GM12865 (cell line): Measurements from ENCODE around the gene TMEM132D.

ENCODE experiments used
- DNase-seq: peaks from one replicate; pipeline ENCODE4 v3.0.0; 2010; ENCODE audit warnings: low read depth
- H3K4me3 ChIP-seq: 2 replicates; pipeline ENCODE4 v1.5.1; 2011; ENCODE audit warnings: mild to moderate bottlenecking, low read depth, low read length, control low read depth
- TF ChIP-seq, protein P1 (sequence below): IDR thresholded peaks from 2 replicates; pipeline ENCODE4 v1.5.1; 2011; ENCODE audit warnings: low read length, control low read depth, low read depth, inconsistent platforms; ENCODE audit not compliant: insufficient read depth; ENCODE audit errors: missing control alignments

The TMEM132D gene

GRCh38 chr12:129434790-129435189 lies 469.0 kb downstream of the TMEM132D start:
- no peak for DNase-seq
- TF ChIP-seq, protein P1, sequence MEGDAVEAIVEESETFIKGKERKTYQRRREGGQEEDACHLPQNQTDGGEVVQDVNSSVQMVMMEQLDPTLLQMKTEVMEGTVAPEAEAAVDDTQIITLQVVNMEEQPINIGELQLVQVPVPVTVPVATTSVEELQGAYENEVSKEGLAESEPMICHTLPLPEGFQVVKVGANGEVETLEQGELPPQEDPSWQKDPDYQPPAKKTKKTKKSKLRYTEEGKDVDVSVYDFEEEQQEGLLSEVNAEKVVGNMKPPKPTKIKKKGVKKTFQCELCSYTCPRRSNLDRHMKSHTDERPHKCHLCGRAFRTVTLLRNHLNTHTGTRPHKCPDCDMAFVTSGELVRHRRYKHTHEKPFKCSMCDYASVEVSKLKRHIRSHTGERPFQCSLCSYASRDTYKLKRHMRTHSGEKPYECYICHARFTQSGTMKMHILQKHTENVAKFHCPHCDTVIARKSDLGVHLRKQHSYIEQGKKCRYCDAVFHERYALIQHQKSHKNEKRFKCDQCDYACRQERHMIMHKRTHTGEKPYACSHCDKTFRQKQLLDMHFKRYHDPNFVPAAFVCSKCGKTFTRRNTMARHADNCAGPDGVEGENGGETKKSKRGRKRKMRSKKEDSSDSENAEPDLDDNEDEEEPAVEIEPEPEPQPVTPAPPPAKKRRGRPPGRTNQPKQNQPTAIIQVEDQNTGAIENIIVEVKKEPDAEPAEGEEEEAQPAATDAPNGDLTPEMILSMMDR: no peak
- H3K4me3 ChIP-seq: no peak overlapping the region

GRCh38 chr12:129428240-129428936 lies 475.4 kb downstream of the TMEM132D start:
- TF ChIP-seq, protein P1: no peak
- H3K4me3 ChIP-seq: no peak overlapping the region
- no peak for DNase-seq

DNA sequence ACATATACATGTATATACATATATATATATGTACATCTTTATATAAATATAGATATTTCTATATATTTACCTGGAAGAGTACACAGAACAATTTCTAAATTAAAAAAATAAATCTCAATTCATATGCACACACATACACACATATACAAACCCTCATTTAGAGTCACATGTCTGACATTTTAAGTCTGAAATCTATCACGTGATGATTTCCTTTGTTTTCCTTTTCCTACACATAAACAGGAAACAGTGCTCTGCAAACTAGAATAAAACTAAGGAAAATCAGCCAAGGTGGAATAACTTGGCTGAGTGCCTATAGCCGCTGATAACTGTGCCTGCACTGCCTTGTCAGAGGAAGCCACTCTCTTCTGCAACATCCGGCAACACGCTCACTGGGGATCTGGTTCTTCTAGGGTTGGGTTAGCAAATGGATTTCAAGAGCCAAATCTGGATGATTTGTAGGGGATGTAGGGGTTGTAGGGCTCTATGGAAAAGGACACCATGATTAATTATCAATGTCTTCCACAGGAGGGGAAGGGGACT lies 480.7 kb downstream of the TMEM132D start:
- H3K4me3 ChIP-seq: no peak overlapping the region
- no peak for DNase-seq
- TF ChIP-seq, protein P1: no peak

DNA sequence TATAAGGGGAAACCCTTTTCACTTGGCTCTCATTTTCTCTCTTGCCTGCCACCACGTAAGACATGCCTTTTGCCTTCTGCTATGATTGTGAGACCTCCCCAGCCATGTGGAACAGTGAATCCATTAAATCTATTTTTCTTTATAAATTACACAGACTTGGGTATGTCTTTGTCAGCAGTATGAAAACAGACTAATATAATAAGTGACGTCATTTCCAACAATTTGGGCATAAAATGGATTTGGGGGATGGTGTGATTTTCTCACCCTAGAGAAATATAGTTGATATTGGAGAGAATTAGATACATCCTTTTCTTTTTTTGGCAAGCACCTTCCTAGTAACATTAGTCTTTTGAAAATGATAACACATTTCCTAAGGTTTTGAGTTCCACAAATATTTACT lies 490.5 kb downstream of the TMEM132D start:
- no peak overlapping the region for H3K4me3 ChIP-seq
- TF ChIP-seq, protein P1: no peak
- no peak for DNase-seq

- no peak overlapping the region for H3K4me3 ChIP-seq
- no peak for DNase-seq
- TF ChIP-seq, protein P1: no peak
Measured at GRCh38 chr12:129409281-129409680, 494.5 kb downstream of the TMEM132D start.

DNA sequence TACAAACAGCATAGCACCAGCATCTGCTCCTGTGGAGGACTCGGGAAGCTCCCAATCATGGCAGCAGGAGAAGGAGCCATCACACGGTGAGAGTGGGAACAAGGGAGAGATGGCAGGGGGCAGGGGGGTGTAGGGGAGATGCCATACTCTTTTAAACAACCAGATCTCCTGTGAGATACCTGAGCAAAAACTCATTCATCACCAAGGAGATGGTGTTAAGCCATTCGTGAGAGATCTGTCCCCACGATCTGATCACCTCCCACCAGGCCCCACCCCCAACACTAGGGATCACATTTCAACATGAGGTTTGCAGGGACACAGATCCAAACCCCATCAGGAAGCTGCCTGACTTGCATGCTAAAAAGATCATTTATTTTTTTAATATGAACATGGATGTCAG lies 499.3 kb downstream of the TMEM132D start:
- TF ChIP-seq, protein P1: no peak
- H3K4me3 ChIP-seq: no peak overlapping the region
- DNase-seq: no peak

- H3K4me3 ChIP-seq: no peak overlapping the region
- no peak for DNase-seq
- TF ChIP-seq, protein P1: no peak
Measured at GRCh38 chr12:129401572-129401971, 502.3 kb downstream of the TMEM132D start.
